Karpas-422 (cell line): ENCODE results near the gene TTC33. TPM values are rescaled to one million over a fixed set of nuclear protein-coding genes. Genes with fewer than 3 reads are reported as not detected.
"Not testable (repeated sequence)": the region's sequence is repeated elsewhere in the genome, so short reads cannot be mapped to it uniquely, and the experiment has no call there.

Experiments
- DNase-seq: peaks from one replicate; pipeline ENCODE4 v3.0.0-alpha.2; 2015
- H2AFZ ChIP-seq: fragments of 200-600 bp; sonication (generic); 2 replicates; pipeline ENCODE4 v1.6.1; 2014; ENCODE audit warnings: antibody characterized with exemption, low read length, mixed read lengths
- H3K27ac ChIP-seq: fragments of 200-600 bp; sonication (generic); 2 replicates; pipeline ENCODE4 v1.5.1; 2014; ENCODE audit warnings: mild to moderate bottlenecking, low read length, moderate library complexity
- H3K27me3 ChIP-seq: fragments of 200-600 bp; sonication (generic); 2 replicates; pipeline ENCODE4 v1.6.1; 2014; ENCODE audit warnings: low read length, mixed read lengths
- H3K36me3 ChIP-seq: fragments of 200-600 bp; sonication (generic); 2 replicates; pipeline ENCODE4 v1.6.1; 2014; ENCODE audit warnings: low read length, mixed read lengths; ENCODE audit not compliant: insufficient read depth
- H3K4me1 ChIP-seq: fragments of 200-600 bp; sonication (generic); 2 replicates; pipeline ENCODE4 v1.6.1; 2014; ENCODE audit warnings: mild to moderate bottlenecking, low read length, mixed read lengths
- H3K4me2 ChIP-seq: fragments of 200-600 bp; sonication (generic); 2 replicates; pipeline ENCODE4 v1.6.1; 2014; ENCODE audit warnings: low read length, low read depth, mild to moderate bottlenecking; ENCODE audit not compliant: poor library complexity, severe bottlenecking
- H3K4me3 ChIP-seq: fragments of 200-600 bp; sonication (generic); 2 replicates; pipeline ENCODE4 v1.5.1; 2014; ENCODE audit warnings: mild to moderate bottlenecking, antibody characterized with exemption, low read length, mixed read lengths
- H3K79me2 ChIP-seq: fragments of 200-600 bp; sonication (generic); 2 replicates; pipeline ENCODE4 v1.6.1; 2014; ENCODE audit warnings: mild to moderate bottlenecking, low read length, mixed read lengths
- H3K9ac ChIP-seq: fragments of 200-600 bp; sonication (generic); 2 replicates; pipeline ENCODE4 v1.6.0; 2014; ENCODE audit warnings: low read length
- H3K9me2 ChIP-seq: fragments of 200-600 bp; sonication (generic), shearing (Covaris generic); replicated peaks from 2 replicates; pipeline ENCODE4 v1.6.0; 2014; ENCODE audit warnings: mild to moderate bottlenecking, low read length, moderate library complexity; ENCODE audit not compliant: insufficient read depth
- H3K9me3 ChIP-seq: fragments of 300-700, 200-600 bp; sonication (generic); 2 replicates; pipeline ENCODE4 v1.6.1; 2014; ENCODE audit warnings: low read length, mixed read lengths
- H4K20me1 ChIP-seq: fragments of 200-600 bp; sonication (generic); 2 replicates; pipeline ENCODE4 v1.6.1; 2014; ENCODE audit warnings: mild to moderate bottlenecking, antibody characterized with exemption, low read length, low read depth; ENCODE audit not compliant: insufficient read depth
- total RNA-seq: library from RNA; depleted of rRNA; stranded (reverse); fragments of >200 nt; shearing (Covaris generic); gene quantifications from 2 replicates; pipeline ENCODE4 v1.2.3, GENCODE V29; 2014; ENCODE audit warnings: low replicate concordance

The TTC33 gene
- total RNA-seq, 1 experiment from 2014 or later: 18.5 TPM

- not testable (repeated sequence) for H3K9ac ChIP-seq, H3K9me3 ChIP-seq, H3K27ac ChIP-seq, H3K4me1 ChIP-seq, DNase-seq, H3K79me2 ChIP-seq, H3K36me3 ChIP-seq, H2AFZ ChIP-seq, H3K9me2 ChIP-seq, H3K4me2 ChIP-seq, H3K27me3 ChIP-seq, H4K20me1 ChIP-seq, H3K4me3 ChIP-seq
Measured at GRCh38 chr5:40656091-40656490, 99.7 kb downstream of the TTC33 start.

- H2AFZ ChIP-seq: no peak overlapping the region
- no peaks in the 10 kb centered on the region for H3K4me1 ChIP-seq
- H3K4me3 ChIP-seq: no peak overlapping the region
- no peak overlapping the region for H3K9ac ChIP-seq
- H3K27me3 ChIP-seq: 0 out of 2 replicates have a peak, but pooled peaks cover 2% of the 10 kb centered on the region
- no peak overlapping the region for H3K4me2 ChIP-seq
- H3K9me3 ChIP-seq: no peaks in the 10 kb centered on the region
- no peaks in the 10 kb centered on the region for H3K79me2 ChIP-seq
- H3K36me3 ChIP-seq: no peaks in the 10 kb centered on the region
- H4K20me1 ChIP-seq: no peaks in the 10 kb centered on the region
- H3K27ac ChIP-seq: no peak overlapping the region
- H3K9me2 ChIP-seq: no peaks in the 10 kb centered on the region
- DNase-seq: no peak
Measured at GRCh38 chr5:40655138-40655537, 100.6 kb downstream of the TTC33 start.

GRCh38 chr5:40654377-40654991, 101.3 kb downstream of the TTC33 start:
- no peak overlapping the region for H3K27ac ChIP-seq
- no peak for DNase-seq
- H3K9me3 ChIP-seq: no peaks in the 10 kb centered on the region
- H3K4me1 ChIP-seq: no peaks in the 10 kb centered on the region
- H4K20me1 ChIP-seq: no peaks in the 10 kb centered on the region
- H3K4me2 ChIP-seq: no peak overlapping the region
- no peaks in the 10 kb centered on the region for H3K9me2 ChIP-seq
- no peak overlapping the region for H3K9ac ChIP-seq
- no peak overlapping the region for H2AFZ ChIP-seq
- H3K79me2 ChIP-seq: no peaks in the 10 kb centered on the region
- H3K4me3 ChIP-seq: no peak overlapping the region
- no peaks in the 10 kb centered on the region for H3K36me3 ChIP-seq
- H3K27me3 ChIP-seq: 0 out of 2 replicates have a peak, but pooled peaks cover 2% of the 10 kb centered on the region

GRCh38 chr5:40653221-40654022, 102.3 kb downstream of the TTC33 start:
- Histone ChIP-seq H3K4me3 (no peak overlapping the region), H3K9ac (no peak overlapping the region), H3K27ac (no peak overlapping the region), H3K4me2 (no peak overlapping the region), H2AFZ (no peak overlapping the region), H3K27me3 (0 out of 2 replicates have a peak, but pooled peaks cover 2% of the 10 kb centered on the region), H3K9me2 (no peaks in the 10 kb centered on the region), H3K36me3 (no peaks in the 10 kb centered on the region), H3K79me2 (no peaks in the 10 kb centered on the region), H3K9me3 (no peaks in the 10 kb centered on the region), H3K4me1 (no peaks in the 10 kb centered on the region), H4K20me1 (no peaks in the 10 kb centered on the region)
- no peak for DNase-seq

GRCh38 chr5:40652441-40653220, 103.1 kb downstream of the TTC33 start:
- Histone ChIP-seq H4K20me1 (no peaks in the 10 kb centered on the region), H2AFZ (no peak overlapping the region), H3K4me1 (no peaks in the 10 kb centered on the region), H3K9me2 (no peaks in the 10 kb centered on the region), H3K9me3 (no peaks in the 10 kb centered on the region), H3K27ac (no peak overlapping the region), H3K79me2 (no peaks in the 10 kb centered on the region), H3K9ac (no peak overlapping the region), H3K4me3 (no peak overlapping the region), H3K27me3 (0 out of 2 replicates have a peak, but pooled peaks cover under 1% of the 10 kb centered on the region), H3K36me3 (no peaks in the 10 kb centered on the region), H3K4me2 (no peak overlapping the region)
- DNase-seq: no peak

GRCh38 chr5:40651201-40651600, 104.6 kb downstream of the TTC33 start:
- no peaks in the 10 kb centered on the region for H3K9me2 ChIP-seq
- H3K4me2 ChIP-seq: no peak overlapping the region
- no peak overlapping the region for H3K27ac ChIP-seq
- DNase-seq: no peak
- no peak overlapping the region for H3K4me3 ChIP-seq
- H4K20me1 ChIP-seq: no peaks in the 10 kb centered on the region
- no peaks in the 10 kb centered on the region for H3K36me3 ChIP-seq
- no peaks in the 10 kb centered on the region for H3K27me3 ChIP-seq
- H3K9ac ChIP-seq: no peak overlapping the region
- no peaks in the 10 kb centered on the region for H3K4me1 ChIP-seq
- no peak overlapping the region for H2AFZ ChIP-seq
- no peaks in the 10 kb centered on the region for H3K79me2 ChIP-seq
- no peaks in the 10 kb centered on the region for H3K9me3 ChIP-seq

- Histone ChIP-seq H2AFZ (no peak overlapping the region), H3K27me3 (no peaks in the 10 kb centered on the region), H3K36me3 (no peaks in the 10 kb centered on the region), H3K4me2 (no peak overlapping the region), H4K20me1 (no peaks in the 10 kb centered on the region), H3K9me3 (no peaks in the 10 kb centered on the region), H3K4me3 (no peak overlapping the region), H3K9me2 (no peaks in the 10 kb centered on the region), H3K27ac (no peak overlapping the region), H3K79me2 (no peaks in the 10 kb centered on the region), H3K9ac (no peak overlapping the region), H3K4me1 (no peaks in the 10 kb centered on the region)
- no peak for DNase-seq
Measured at GRCh38 chr5:40649463-40650030, 106.2 kb downstream of the TTC33 start.

GRCh38 chr5:40648150-40648549, 107.6 kb downstream of the TTC33 start:
- Histone ChIP-seq H2AFZ (no peak overlapping the region), H4K20me1 (no peaks in the 10 kb centered on the region), H3K27me3 (no peaks in the 10 kb centered on the region), H3K4me3 (no peak overlapping the region), H3K79me2 (no peaks in the 10 kb centered on the region), H3K4me1 (no peaks in the 10 kb centered on the region), H3K36me3 (no peaks in the 10 kb centered on the region), H3K9me2 (no peaks in the 10 kb centered on the region), H3K9ac (no peak overlapping the region), H3K4me2 (no peak overlapping the region), H3K27ac (no peak overlapping the region), H3K9me3 (no peaks in the 10 kb centered on the region)
- no peak for DNase-seq
